D721Med (cell line): Measurements from ENCODE around the gene NAGPA.

ENCODE experiments used
- DNase-seq: peaks from one replicate; pipeline ENCODE4 v3.0.0; 2011; ENCODE audit warnings: low spot score; ENCODE audit not compliant: insufficient read length
- FAIRE-seq: peaks from 2 replicates; lab custom pipeline; 2011; peaks lifted over from hg19 to GRCh38; lab: Jason Lieb, UNC
- TF ChIP-seq, protein P1 (sequence below): IDR thresholded peaks from 2 replicates; pipeline ENCODE4 v1.5.1; 2012; ENCODE audit warnings: mild to moderate bottlenecking, control low read depth; ENCODE audit not compliant: insufficient read depth; ENCODE audit errors: missing control alignments

Gene NAGPA

DNA sequence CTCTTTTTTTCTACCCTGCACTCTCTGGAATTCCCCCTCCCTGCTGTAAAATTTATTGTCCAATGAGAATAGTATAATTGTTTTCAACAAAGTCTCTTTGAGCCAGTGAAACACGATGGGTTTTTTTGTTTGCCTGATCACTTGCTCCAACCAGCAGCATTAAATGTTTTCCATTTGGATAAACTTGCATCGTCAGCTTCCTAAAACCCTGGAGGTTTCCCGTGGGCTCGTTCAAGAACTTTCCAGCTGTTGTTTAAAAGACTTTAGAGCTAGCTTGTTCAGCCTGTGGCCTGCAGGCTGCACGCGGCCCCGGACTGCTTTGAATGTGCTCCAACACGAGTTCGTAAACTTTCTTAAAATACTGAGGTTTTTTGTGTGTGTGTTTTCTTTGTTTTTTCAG, 14.9 kb downstream of the NAGPA start:
- TF ChIP-seq, protein P1, sequence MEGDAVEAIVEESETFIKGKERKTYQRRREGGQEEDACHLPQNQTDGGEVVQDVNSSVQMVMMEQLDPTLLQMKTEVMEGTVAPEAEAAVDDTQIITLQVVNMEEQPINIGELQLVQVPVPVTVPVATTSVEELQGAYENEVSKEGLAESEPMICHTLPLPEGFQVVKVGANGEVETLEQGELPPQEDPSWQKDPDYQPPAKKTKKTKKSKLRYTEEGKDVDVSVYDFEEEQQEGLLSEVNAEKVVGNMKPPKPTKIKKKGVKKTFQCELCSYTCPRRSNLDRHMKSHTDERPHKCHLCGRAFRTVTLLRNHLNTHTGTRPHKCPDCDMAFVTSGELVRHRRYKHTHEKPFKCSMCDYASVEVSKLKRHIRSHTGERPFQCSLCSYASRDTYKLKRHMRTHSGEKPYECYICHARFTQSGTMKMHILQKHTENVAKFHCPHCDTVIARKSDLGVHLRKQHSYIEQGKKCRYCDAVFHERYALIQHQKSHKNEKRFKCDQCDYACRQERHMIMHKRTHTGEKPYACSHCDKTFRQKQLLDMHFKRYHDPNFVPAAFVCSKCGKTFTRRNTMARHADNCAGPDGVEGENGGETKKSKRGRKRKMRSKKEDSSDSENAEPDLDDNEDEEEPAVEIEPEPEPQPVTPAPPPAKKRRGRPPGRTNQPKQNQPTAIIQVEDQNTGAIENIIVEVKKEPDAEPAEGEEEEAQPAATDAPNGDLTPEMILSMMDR: no peak
- DNase-seq (no peak), FAIRE-seq (no peak)

DNA sequence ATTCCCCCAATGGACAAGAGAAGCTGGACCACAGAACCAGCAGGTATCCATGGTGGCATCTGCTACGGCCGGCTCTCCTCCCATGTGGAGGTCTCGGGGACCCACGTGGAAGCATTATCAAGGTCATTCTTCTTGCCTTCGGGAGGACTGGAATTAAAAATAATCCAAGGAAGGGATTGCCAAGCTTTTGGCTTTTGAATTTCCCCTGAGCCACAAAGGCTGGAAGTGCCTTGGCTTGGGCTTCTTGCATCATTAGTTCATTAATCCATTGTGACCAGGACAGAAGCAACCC, 16.1 kb downstream of the NAGPA start:
- TF ChIP-seq, protein P1: no peak
- no peak for FAIRE-seq

DNA sequence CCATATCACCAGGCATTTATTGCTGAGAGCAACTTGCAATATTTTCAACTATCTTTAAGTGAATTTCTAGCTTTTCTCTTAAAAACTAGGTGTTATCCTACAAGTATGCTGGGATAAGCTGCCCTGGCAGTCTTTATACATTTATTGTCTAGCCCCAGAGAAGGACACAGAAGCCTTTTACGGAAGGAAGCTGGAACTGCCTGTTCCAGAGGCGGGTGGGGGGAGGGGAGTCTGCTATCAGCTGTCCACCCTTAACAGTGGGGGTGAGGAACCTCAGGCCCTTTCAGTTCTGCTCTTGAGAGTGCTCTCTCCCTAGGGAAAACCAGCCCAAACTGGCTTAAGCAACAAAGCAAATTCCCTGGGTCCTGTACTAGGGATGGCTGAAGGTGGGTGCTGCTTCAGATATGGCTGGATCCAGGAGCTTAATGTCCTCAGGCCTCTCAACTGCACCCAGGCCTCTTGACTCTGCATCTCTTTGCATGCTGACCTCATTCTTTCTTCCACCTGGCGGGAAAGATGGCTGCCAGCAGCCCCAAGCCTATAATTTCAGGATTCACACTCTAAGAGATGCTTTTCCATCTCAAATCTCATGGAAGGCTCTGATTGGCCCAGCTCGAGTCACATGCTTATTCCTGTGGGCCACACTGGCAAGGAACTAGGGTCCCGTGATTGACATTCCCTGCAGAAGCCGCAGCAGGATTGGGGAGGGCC, 16.6 kb downstream of the NAGPA start:
- no peak for FAIRE-seq
- DNase-seq: no peak
- TF ChIP-seq, protein P1: no peak

More for the DNA sequence above, 16.1 kb downstream of the NAGPA start:
- no peak for DNase-seq

DNA sequence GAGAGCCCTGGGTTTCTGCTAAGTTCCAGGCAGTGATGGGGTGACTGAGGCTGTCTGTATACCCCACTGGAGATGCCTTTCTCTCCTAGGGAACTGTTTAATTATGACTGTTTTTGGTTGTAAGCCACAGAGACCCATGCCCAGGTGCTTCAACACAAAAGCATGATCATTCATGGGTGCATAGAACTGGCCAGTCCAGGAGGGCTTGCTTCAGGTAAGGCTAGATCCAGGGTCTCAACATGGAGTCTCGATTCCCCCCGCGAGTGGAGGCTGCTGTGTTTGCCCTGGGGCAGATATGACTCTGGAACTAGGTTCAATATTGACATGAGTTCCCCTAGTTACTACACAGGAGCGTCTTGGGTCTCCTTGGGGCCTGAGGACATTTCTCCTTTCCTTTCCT, 17.8 kb downstream of the NAGPA start:
- DNase-seq (no peak), FAIRE-seq (no peak)
- TF ChIP-seq, protein P1: no peak

DNA sequence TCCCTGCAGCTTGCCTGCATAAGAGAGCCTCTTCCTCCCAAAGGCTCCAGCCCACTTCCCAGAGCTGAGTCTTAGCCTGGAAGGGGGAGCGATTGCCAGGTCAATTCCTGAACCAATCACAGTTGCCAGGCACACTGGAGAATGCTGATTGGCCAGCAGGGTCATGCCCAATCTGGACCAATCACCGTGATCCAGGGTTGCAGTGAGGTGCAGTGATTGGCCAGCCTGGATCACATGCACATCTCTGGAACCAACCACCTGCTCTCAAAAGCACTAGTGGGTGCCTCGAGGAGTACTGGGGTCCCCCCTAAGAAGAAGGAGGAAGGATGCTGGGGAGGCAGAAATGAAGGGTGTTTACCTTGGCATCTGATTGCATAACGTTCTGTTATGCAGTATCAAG, 18.4 kb downstream of the NAGPA start:
- no peak for FAIRE-seq

DNA sequence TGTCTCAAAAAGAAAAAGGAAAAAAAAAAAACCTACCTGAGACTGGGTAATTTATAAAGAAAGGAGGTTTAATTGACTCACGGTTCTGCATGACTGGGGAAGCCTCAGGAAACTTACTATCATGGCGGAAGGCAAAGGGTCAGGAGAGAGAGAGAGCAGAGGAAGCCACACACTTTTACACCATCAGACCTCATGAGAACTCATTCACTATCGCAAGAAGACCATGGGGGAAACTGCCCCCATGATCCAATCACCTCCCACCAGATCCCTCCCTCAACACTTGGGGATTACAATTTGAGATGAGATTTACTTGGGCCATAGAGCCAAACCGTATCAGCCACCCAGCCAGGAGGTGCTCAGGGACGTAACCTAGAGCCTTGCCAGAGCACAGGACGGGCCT, 20.8 kb downstream of the NAGPA start:
- FAIRE-seq: no peak
- TF ChIP-seq, protein P1: no peak
- no peak for DNase-seq

More for the DNA sequence above, 18.4 kb downstream of the NAGPA start:
- TF ChIP-seq, protein P1: no peak
- DNase-seq: no peak

DNA sequence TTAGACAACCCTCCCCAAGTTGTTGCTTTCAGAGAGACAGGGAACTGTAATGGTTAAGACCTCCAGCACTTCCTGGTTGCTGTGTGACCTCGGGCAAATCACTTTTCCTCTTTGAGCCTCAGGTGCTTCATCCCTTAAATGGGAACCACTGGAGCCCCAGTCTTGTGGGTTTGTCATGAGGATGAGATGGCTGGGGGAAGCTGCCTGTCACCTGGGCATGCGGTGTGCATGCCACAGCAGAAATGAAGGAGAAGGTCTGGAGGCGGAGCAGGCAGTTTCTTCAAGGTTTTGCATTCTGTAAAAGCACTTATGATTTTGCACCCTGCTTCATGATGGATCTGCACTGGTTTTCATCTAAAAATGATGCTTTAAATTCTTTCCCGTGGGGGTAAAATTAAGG, 22.1 kb downstream of the NAGPA start:
- TF ChIP-seq, protein P1: no peak
- DNase-seq: no peak
- FAIRE-seq: no peak
